ENCODE data around the gene LIPK. TPM values are rescaled to one million over a fixed set of nuclear protein-coding genes. Genes with fewer than 3 reads are reported as not detected.
A peak's percentile ranks its signal among the peaks of the same experiment; 100 is the strongest.
"Not testable (repeated sequence)": the region's sequence is repeated elsewhere in the genome, so short reads cannot be mapped to it uniquely, and the experiment has no call there.

Gene LIPK
- polyA plus RNA-seq, 3 donors from 2014 or later = not detected

GRCh38 chr10:88735661-88736060, 29.6 kb downstream of the LIPK start:
- no peaks in the 10 kb centered on the region for H3K36me3 Mint-ChIP-seq
- H3K4me3 Mint-ChIP-seq = no peak overlapping the region
- no peak overlapping the region for H3K27ac Mint-ChIP-seq
- H3K4me1 Mint-ChIP-seq = no peaks in the 10 kb centered on the region
- H3K27me3 Mint-ChIP-seq (ENCODE audit: low read depth in 3 of 3) = peaks cover 2 to 11% (median 8%) of the 10 kb centered on the region in 3 donors
- H3K9me3 Mint-ChIP-seq = peaks cover 0 to 2% (median 0%) of the 10 kb centered on the region in 6 donors
- DNase-seq = no peak

- DNase-seq, H3K36me3 Mint-ChIP-seq, H3K4me3 Mint-ChIP-seq, H3K4me1 Mint-ChIP-seq, H3K9me3 Mint-ChIP-seq, H3K27ac Mint-ChIP-seq: not testable (repeated sequence)
- peaks cover 4 to 28% (median 5%) of the 10 kb centered on the region in 3 donors for H3K27me3 Mint-ChIP-seq (ENCODE audit: low read depth in 3 of 3)
Observed at GRCh38 chr10:88741921-88742320, 35.9 kb downstream of the LIPK start.

- DNase-seq = no peak
- peaks cover 0 to 9% (median 6%) of the 10 kb centered on the region in 6 donors for H3K9me3 Mint-ChIP-seq
- H3K4me3 Mint-ChIP-seq = no peak overlapping the region
- H3K4me1 Mint-ChIP-seq = no peaks in the 10 kb centered on the region
- H3K27ac Mint-ChIP-seq = no peak overlapping the region
- no peaks in the 10 kb centered on the region for H3K36me3 Mint-ChIP-seq
- peaks cover 4 to 28% (median 5%) of the 10 kb centered on the region in 3 donors for H3K27me3 Mint-ChIP-seq (ENCODE audit: low read depth in 3 of 3)
Observed at GRCh38 chr10:88742448-88742847, 36.4 kb downstream of the LIPK start.

DNA sequence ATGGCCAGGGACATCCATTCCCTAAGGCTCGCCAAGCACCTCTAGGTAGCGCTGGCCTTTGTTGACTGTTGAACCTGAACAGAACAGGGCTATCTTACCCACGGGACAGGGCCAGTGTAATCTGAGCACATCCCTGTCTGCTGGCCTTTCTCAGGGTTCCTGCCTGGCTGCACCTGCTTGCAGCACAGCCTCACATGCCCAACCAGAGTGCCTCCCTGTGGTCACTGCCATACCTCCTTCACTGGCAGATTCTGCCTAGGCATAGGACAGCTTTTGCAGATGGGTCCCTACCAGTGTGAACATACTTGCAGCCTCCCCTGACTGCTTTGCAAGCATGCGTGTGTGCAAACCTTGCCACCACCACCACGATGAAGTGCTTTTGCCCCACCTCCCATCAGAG, 38.0 kb downstream of the LIPK start:
- Mint-ChIP-seq H3K36me3 (no peaks in the 10 kb centered on the region), H3K9me3 (peaks cover 0 to 9% (median 6%) of the 10 kb centered on the region in 6 donors), H3K4me3 (no peak overlapping the region), H3K4me1 (no peaks in the 10 kb centered on the region), H3K27ac (no peak overlapping the region), H3K27me3 (ENCODE audit: low read depth in 3 of 3) (peaks cover 2 to 21% (median 2%) of the 10 kb centered on the region in 3 donors)
- no peak for DNase-seq

- DNase-seq = no peak
- Mint-ChIP-seq H3K36me3 (no peaks in the 10 kb centered on the region), H3K27ac (no peak overlapping the region), H3K4me3 (no peak overlapping the region), H3K27me3 (ENCODE audit: low read depth in 3 of 3) (peaks cover 0 to 16% (median 2%) of the 10 kb centered on the region in 3 donors), H3K4me1 (no peaks in the 10 kb centered on the region), H3K9me3 (peaks cover 0 to 9% (median 6%) of the 10 kb centered on the region in 6 donors)
Observed at GRCh38 chr10:88745633-88746032, 39.6 kb downstream of the LIPK start.

- no peak overlapping the region for H3K4me3 Mint-ChIP-seq
- peaks cover 0 to 6% (median 5%) of the 10 kb centered on the region in 3 donors for H3K27me3 Mint-ChIP-seq (ENCODE audit: low read depth in 3 of 3)
- H3K27ac Mint-ChIP-seq = no peak overlapping the region
- H3K4me1 Mint-ChIP-seq = no peaks in the 10 kb centered on the region
- no peak for DNase-seq
- H3K36me3 Mint-ChIP-seq = no peaks in the 10 kb centered on the region
- H3K9me3 Mint-ChIP-seq = no peaks in the 10 kb centered on the region
Observed at GRCh38 chr10:88754287-88754686, 48.2 kb downstream of the LIPK start.

DNA sequence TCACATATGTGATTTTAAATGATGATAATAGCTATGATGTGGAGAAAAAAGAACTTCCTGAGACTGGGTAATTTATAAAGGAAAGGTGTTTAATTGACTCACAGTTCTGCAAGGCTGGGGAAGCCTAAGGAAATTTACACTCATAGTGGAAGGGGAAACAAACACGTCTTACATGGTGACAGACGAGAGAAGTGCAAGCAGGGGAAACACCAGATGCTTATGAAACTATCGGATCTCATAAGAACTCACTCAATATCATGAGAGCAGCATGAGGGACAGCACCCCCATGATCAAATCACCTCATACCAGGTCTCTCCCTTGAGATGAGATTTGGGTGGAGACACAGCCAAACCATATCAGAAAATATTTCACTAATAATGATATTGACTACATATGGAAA, 49.7 kb downstream of the LIPK start:
- H3K36me3 Mint-ChIP-seq = no peaks in the 10 kb centered on the region
- H3K27me3 Mint-ChIP-seq (ENCODE audit: low read depth in 3 of 3) = peaks cover 0 to 6% (median 5%) of the 10 kb centered on the region in 3 donors
- no peaks in the 10 kb centered on the region for H3K9me3 Mint-ChIP-seq
- no peak overlapping the region for H3K4me3 Mint-ChIP-seq
- H3K27ac Mint-ChIP-seq = no peak overlapping the region
- DNase-seq = no peak
- H3K4me1 Mint-ChIP-seq = peaks cover 0 to 3% of the 10 kb centered on the region in 2 donors

DNA sequence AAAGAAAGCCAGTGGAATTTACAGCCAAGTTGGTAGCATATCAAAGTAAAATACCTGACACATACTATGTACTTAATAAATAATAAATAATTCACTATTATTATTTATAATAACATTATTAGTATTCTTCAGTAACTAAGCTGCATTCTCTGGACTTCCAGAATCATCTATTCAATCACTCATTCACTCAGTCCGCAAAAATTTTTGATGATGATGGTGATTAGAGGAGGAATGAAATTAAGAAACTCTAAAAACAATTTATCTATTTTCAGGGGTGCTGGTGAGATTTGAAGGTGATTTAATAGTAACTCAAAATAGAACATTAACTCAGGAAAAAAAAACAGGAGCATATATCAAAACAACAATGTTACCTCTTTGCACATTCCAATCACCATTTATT, 50.6 kb downstream of the LIPK start:
- no peak overlapping the region for H3K4me3 Mint-ChIP-seq
- no peaks in the 10 kb centered on the region for H3K9me3 Mint-ChIP-seq
- peaks cover 0 to 3% of the 10 kb centered on the region in 2 donors for H3K4me1 Mint-ChIP-seq
- no peak overlapping the region for H3K27ac Mint-ChIP-seq
- peaks cover 0 to 6% (median 5%) of the 10 kb centered on the region in 3 donors for H3K27me3 Mint-ChIP-seq (ENCODE audit: low read depth in 3 of 3)
- no peaks in the 10 kb centered on the region for H3K36me3 Mint-ChIP-seq
- no peak for DNase-seq

GRCh38 chr10:88759366-88760101, 53.5 kb downstream of the LIPK start, which contains the start of gene LIPN:
TSS of gene LIPN (plus strand) at chr10:88760020. CDS start at chr10:88761406, 1,386 bp downstream.
- Mint-ChIP-seq H3K27ac (peak within 1 kb of the TSS in 1 of 6 donors; percentile 37), H3K4me3 (no peak within 1 kb of the TSS), H3K4me1 (peaks cover 0 to 3% of the 10 kb centered on the region in 2 donors), H3K27me3 (ENCODE audit: low read depth in 3 of 3) (peaks cover 0 to 6% (median 2%) of the 10 kb centered on the region in 3 donors), H3K36me3 (no peaks in the 10 kb centered on the region), H3K9me3 (no peaks in the 10 kb centered on the region)
- no peak for DNase-seq

GRCh38 chr10:88762906-88763305, 56.9 kb downstream of the LIPK start:
- Mint-ChIP-seq H3K4me1 (peaks cover 0 to 3% of the 10 kb centered on the region in 2 donors), H3K27me3 (ENCODE audit: low read depth in 3 of 3) (no peaks in the 10 kb centered on the region), H3K36me3 (no peaks in the 10 kb centered on the region), H3K27ac (no peak overlapping the region), H3K9me3 (no peaks in the 10 kb centered on the region), H3K4me3 (no peak overlapping the region)
- no peak for DNase-seq

DNA sequence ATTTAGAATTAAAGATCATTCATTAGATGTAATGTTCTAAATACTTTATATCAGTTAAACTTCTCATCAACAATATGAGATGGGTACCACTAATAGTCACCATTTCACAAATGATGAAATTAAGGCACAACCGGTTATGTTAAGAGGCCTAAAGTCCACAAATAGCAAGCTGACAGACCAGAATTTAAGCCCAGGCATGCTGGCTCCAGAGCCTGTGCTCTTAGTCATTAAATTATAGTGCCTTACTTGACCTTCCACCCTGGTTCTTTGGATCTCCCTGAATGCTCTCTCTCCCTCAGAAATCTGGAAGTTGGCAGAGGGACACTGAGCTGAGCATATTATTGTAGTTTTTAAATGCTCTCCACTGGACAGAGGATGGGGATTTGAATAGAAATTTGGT, 57.4 kb downstream of the LIPK start:
- Mint-ChIP-seq H3K27me3 (ENCODE audit: low read depth in 3 of 3) (no peaks in the 10 kb centered on the region), H3K27ac (no peak overlapping the region), H3K4me1 (peaks cover 0 to 3% of the 10 kb centered on the region in 2 donors), H3K36me3 (no peaks in the 10 kb centered on the region), H3K9me3 (no peaks in the 10 kb centered on the region), H3K4me3 (no peak overlapping the region)
- no peak for DNase-seq

DNA sequence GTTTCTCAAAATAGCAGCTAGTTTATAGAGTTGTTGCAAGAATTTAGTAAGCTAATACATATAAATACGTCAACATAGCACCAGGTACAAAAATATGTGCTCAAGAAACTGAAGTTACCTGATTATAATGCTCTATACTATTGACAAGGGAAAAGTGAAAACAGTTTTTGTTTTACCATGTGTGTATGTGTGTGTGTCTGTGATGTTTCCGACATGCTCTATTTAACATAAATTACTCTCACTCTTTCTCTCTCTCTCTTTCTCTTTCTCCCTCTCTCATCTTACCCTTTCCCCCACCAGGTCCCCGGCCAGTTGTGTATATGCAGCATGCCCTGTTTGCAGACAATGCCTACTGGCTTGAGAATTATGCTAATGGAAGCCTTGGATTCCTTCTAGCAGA, 58.1 kb downstream of the LIPK start:
- H3K4me3 Mint-ChIP-seq = no peak overlapping the region
- H3K9me3 Mint-ChIP-seq = no peaks in the 10 kb centered on the region
- no peaks in the 10 kb centered on the region for H3K27me3 Mint-ChIP-seq (ENCODE audit: low read depth in 3 of 3)
- no peaks in the 10 kb centered on the region for H3K36me3 Mint-ChIP-seq
- DNase-seq = no peak
- H3K27ac Mint-ChIP-seq = no peak overlapping the region
- H3K4me1 Mint-ChIP-seq = peaks cover 0 to 3% of the 10 kb centered on the region in 2 donors

DNA sequence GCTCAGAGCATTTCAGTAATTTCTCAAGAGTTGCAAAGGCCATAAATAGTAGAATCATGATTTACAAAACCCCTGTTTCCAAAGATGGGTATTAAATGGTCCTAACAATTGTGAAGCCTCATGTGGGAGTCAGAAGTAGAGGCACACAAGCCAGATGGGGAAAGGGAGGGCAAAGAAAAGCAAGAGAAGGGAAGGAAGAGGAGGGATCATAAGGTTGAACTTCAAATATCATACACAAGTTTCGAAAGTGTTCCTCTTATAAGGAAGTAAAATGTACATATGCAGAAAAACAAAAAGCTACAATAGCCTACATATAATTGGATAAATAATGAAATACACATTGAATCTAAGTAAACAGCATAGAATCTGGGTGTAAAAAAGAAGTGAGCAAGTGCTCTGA, 59.8 kb downstream of the LIPK start:
- Mint-ChIP-seq H3K27ac (no peak overlapping the region), H3K9me3 (no peaks in the 10 kb centered on the region), H3K27me3 (ENCODE audit: low read depth in 3 of 3) (peaks cover 0 to 3% (median 0%) of the 10 kb centered on the region in 3 donors), H3K36me3 (no peaks in the 10 kb centered on the region), H3K4me3 (no peak overlapping the region), H3K4me1 (no peaks in the 10 kb centered on the region)
- no peak for DNase-seq

- Mint-ChIP-seq H3K9me3 (no peaks in the 10 kb centered on the region), H3K27me3 (ENCODE audit: low read depth in 3 of 3) (peaks cover 0 to 3% (median 0%) of the 10 kb centered on the region in 3 donors), H3K36me3 (peaks cover 0 to 4% (median 0%) of the 10 kb centered on the region in 3 donors), H3K4me1 (no peaks in the 10 kb centered on the region), H3K27ac (no peak overlapping the region), H3K4me3 (no peak overlapping the region)
- DNase-seq = no peak
Observed at GRCh38 chr10:88769384-88769783, 63.3 kb downstream of the LIPK start.

DNA sequence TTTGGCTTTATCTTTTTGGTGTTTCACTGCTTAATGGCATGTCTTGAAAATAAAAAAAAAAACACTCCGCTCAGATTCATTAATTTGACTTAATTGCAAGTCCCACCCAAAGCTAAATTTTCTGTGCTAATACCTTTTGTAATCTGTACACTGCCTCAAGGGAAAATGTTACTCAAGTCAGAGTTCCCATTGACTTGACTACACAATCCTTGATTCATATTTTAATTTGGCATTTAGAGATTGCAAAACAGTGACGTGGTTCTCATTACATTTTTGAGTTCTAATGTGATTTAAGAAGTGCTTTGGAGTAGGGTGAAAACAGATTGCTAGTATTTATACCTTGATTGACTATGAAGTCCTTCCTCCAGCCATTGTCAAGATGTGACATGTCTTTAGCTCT, 75.2 kb downstream of the LIPK start:
- Mint-ChIP-seq H3K27ac (no peak overlapping the region), H3K27me3 (ENCODE audit: low read depth in 3 of 3) (peaks cover 1 to 5% (median 4%) of the 10 kb centered on the region in 3 donors), H3K9me3 (no peaks in the 10 kb centered on the region), H3K4me3 (no peak overlapping the region), H3K4me1 (peaks cover 11 to 15% of the 10 kb centered on the region in 2 donors), H3K36me3 (no peaks in the 10 kb centered on the region)
- no peak for DNase-seq

Measured in immature natural killer cell (primary cell).